HG03460 (cell line): ENCODE measurements around the gene GPR52.
"Not testable (repeated sequence)": the region's sequence is repeated elsewhere in the genome, so short reads cannot be mapped to it uniquely, and the experiment has no call there.

Experiments
- ATAC-seq: cut with Tn5 transposase; IDR thresholded peaks from one replicate; pipeline ENCODE4 v1.9.1; 2021; ENCODE audit not compliant: unreplicated experiment

Gene GPR52, protein sequence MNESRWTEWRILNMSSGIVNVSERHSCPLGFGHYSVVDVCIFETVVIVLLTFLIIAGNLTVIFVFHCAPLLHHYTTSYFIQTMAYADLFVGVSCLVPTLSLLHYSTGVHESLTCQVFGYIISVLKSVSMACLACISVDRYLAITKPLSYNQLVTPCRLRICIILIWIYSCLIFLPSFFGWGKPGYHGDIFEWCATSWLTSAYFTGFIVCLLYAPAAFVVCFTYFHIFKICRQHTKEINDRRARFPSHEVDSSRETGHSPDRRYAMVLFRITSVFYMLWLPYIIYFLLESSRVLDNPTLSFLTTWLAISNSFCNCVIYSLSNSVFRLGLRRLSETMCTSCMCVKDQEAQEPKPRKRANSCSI

DNA sequence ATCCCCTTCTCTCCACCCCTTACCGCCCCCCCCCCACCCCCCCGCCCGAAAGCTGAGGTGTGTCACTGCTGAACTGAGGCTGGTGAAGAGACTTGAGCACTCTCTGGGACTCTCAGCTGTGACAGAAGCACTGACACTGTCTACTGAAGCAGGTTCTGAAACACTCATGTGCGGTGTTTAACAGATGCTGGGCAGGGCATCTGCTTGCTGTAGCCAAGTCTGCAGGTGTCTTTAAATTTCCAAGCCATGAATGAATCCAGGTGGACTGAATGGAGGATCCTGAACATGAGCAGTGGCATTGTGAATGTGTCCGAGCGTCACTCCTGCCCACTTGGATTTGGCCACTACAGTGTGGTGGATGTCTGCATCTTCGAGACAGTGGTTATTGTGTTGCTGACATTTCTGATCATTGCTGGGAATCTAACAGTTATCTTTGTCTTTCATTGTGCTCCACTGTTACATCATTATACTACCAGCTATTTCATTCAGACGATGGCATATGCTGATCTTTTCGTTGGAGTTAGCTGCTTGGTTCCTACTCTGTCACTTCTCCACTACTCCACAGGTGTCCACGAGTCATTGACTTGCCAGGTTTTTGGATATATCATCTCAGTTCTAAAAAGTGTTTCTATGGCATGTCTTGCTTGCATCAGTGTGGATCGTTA, at the start of gene GPR52:
TSS of gene GPR52 (plus strand) at position 99 of the 665 bp plus-strand sequence. CDS start at position 247, 148 bp downstream.
- ATAC-seq, result no peak

DNA sequence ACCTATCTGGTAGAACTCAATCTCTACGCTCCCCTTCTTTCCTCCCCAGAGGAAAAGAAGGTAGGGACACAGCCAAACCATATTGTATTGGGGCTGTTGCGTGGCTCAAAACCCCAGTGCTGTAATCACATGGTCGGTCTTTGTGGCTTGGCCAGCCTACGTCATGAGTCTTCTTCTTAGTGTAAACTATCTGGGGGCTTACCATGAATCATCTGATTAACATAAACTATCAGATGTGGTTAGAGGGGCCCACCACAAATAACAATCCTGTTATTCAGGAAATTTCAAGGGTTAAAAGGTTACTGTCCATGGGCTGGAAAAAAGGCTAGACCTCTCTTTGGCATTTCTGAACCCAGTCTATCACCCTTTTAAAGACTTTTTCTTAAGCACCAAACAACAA, 49.5 kb upstream of the GPR52 start:
- ATAC-seq, result no peak

DNA sequence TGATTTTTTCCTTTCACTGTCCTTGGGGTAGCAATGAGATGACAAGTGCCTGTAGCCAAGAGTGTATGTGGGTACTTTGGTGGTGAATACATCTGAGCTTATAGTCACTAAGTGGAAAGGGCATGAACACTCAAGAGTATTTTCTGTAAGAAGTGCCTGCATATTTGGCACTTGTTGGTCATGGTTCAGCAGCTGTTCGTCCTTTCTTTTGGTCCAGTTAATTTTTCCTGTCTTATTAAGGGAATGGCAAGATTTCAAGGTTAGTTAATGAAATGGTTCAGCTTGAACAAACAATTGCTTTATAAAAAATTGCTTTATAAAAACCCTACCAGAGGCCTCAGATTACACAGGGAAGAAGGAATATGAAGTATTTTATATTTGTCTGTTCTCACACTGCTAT, 48.6 kb upstream of the GPR52 start:
- no peak for ATAC-seq

DNA sequence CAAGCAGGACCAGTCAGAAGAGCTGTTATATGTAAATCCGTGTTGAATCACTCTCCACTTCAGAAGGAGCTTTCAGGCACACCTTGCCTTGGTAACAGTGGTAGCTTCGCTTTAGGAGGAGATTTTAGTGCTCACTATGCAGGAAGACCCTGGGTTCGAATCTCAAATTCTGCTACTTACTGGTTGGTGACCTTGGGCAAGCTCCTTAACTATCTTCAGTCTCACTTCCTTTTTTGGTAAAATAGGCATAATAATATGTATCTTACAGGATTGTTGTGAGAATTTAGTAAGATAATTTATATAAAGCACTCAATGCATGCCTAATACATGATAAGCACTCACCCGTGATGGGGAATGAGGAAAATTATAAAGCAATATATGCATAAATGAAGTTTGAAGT, 46.7 kb upstream of the GPR52 start:
- no peak for ATAC-seq

DNA sequence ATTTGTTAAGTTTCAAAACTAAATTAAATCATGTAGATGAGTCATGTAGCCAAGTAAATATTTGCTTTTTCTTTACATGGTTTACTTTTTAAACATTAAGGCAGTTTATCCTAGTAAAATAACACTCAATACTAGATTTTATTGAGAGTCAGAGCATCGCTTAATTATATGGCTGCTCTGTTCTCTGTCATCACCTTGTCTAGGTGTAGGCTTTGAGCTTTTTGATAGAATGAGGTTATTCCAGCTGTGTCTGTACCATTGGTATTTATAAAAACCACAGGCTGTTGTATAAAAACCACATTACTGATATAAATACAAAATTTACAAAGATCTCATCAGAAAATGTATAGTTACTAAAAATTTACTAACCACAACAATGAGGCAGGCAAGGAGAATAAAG, 42.5 kb upstream of the GPR52 start:
- ATAC-seq, result no peak

DNA sequence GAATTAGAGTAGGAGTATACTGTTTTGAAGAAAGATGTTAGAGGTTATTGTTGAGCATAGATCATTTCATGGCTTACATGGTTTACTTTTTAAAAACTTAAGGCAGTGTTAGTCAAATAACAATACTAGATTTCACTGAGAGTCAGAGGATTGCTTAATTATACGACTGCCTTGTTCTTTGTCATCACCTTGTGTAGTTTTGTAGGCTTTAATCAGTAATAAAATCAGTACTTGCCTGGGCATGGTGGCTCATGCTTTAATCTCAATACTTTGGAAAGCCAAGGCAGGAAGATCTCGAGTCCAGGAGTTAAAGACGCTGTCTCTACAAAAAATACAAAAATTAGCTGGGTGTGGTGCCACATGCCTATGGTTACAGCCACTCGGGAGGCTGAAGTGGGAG, 41.3 kb upstream of the GPR52 start:
- no peak for ATAC-seq

DNA sequence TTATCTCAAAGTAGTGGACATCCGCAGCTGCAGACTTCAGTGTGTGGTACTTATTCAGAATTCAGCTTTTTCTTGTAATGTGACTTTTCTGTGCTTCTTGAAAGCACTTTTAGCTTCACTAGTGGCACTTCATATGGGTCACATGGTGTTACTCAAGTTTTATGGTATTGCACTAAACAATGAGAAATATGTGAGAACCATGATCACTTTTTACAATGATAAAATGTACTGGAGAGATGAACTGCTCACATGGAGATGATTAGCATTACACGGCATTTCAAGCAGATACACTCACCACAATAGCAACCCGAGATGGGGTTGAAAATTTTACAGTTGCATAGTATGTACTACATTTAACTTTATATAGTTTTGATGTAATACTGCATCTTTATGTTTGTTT, 40.1 kb upstream of the GPR52 start:
- ATAC-seq, result no peak

DNA sequence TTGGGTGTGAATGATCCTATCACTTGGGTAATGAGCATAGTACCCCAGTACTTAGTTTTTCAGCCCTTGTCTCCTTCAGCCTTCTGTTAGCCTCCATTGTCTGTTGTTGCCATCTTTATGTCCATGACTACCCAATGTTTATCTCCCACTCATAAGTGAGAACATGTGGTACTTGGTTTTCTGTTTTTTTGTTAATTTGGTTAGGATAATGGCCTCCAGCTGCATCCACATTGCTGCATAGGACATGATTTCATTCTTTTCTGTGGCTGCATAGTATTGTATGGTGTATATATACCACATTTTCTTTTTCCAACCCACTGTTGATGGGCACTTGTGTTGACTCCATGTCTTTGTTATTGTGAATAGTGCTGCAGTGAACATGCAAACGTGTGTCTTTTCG, 39.6 kb upstream of the GPR52 start:
- no peak for ATAC-seq

DNA sequence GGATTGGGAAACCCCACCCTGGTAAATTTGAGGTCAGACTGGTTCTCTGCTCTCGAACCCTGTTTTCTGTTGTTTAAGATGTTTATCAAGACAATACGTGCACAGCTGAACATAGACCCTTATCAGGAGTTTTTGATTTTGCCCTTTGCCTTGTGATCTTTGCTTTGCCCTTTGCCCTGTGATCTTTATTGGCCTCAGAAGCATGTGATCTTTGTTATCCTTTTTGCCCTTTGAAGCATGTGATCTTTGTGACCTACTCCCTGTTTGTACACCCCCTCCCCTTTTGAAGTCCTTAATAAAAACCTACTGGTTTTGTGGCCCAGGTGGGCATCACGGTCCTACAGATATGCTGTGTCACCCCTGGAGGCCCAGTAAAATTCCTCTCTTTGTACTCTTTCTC, 38.0 kb upstream of the GPR52 start:
- not testable (repeated sequence) for ATAC-seq

DNA sequence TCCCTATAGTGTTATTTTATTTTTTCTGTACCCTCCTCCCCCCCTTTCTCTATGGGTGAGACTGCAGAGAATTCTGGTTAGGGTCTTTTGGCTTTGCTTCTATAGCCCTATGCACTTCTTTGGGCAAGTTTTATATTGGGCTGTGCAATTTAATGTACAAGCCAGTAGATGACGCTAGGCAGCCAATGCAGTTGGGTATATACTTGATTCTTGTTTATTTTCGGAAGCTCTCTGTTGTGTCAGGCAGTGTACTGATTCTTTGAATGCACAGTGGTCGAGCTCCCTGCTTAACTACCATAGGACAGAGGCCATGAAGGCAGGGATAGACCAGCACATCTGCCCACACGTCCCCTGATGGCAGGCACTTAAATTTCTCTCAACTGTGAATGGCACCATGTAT, 34.1 kb upstream of the GPR52 start:
- no peak for ATAC-seq

DNA sequence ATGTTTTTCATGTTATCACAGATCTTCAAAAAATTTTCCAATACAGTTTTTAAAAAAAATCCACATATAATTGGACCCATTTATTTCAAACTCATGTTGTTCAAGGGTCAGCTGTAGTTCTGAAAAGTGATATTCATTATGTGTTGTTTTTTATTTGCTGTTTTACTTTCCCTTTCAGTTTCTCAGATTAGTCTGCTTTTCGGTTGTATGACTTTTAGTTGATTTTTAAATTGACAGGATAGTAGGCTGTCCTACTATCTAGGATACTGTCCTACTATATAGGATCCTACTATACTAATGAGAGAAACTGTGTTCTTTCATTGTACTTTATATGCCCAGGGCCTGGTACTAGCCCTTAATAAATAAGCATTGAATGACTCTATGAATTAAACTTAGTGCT, 33.6 kb upstream of the GPR52 start:
- no peak for ATAC-seq

DNA sequence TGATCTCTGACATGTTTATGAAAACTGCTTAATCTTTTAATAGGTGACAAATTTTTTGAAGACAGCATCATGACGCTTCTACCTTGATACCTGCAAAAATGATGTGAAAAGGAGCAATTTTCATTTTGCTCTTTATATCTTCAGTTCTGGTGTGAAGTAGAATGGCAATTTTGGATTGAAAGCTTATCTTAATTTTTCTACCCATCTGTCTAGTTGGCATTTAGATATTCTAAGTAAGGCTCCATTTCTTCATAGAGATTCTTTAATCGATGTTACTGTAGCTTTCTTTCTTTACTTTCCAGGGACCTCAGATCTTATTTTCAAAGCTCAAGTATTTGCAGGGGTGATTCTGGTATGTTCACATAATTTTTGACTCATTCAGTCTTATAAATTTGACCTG, 32.3 kb upstream of the GPR52 start:
- ATAC-seq, result no peak

DNA sequence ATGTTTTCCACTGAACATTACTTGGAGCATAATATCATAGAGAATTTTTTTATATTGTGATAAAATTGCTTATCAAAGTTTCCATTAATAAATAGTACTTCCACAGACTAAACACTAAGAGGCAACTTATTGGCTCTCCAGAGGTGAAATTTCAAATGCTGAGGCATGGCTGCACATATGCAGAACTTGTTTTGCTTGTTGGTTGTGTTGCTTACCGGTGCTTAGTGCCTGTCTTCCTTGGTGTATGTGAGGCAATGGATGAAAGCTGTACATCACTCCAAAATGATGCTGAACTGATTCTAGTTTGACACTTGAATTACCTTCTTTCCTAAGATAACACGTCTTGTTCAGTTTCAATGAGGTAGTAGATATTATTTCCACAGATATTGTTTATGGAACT, 29.8 kb upstream of the GPR52 start:
- no peak for ATAC-seq

DNA sequence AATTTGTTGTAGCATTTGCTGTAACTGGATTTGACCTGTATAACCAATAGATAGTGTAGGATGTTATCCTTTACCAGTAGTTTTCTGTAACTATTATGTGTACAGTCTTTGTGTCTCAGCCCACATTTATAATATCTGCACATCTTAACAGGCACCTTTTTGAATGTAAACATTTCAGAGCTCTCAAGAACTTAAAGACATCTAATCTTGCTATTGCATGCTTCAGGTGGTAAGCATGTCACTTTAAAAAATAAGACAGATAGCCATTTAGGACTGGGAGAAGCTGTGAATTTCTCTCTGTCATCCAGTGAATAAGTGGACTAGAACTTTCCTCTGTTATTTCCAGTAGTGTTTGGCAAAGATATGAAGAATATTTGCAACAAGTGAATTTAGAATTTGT, 22.6 kb upstream of the GPR52 start:
- ATAC-seq, result no peak

DNA sequence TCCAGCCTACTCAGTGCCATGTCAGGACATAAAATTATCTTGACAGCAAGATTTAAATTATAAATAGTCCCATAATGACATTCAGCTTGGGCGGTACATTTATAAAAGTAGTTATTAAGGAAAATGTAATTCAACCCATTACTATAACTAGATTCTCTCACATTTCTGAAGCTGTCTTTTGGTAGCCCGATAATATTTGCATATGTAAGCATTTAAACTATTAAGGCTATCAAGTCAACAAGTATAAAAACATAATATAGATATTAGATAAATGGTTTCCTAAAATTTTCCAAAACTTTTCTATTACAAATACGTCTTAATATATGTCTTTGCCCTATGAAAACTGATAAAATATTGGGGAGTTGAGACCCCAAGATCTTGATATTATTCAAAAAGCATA, 21.6 kb upstream of the GPR52 start:
- no peak for ATAC-seq

DNA sequence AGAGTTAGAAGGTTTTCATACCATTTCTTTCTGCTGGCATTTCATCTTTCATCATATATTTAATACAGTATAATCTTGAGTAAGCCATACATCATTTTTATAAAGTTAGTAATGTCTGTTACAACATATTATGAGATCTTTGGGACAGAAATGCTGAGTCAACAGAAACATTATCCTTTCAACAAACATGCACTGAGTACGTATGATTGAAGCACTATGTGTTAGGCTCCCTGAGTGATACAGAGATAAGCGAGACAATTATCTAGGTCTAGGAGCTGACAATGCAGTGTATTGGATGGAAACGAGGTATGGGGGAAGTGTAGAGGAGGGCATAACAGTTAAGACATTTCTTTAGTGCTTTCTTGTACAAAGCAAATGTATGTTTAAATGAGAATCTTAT, 19.7 kb upstream of the GPR52 start:
- ATAC-seq, result no peak

DNA sequence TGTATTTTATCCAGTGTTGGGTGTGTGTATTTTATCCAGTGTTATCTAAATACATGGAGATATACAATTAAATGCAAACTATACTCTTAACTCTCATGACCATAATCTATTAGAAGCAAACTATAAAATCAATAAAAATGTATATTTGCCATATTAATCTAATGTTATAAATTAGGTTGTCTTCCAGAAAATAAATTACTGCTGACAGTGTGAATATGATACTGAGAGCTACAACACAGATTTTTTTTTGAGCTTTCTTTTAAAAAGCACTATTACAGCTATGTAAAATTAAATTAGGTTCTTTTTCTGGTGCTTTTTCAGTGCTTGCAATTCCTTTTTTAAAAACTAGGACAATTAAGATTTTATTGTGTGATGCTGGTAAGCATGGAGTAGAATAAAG, 19.0 kb upstream of the GPR52 start:
- ATAC-seq, result no peak

DNA sequence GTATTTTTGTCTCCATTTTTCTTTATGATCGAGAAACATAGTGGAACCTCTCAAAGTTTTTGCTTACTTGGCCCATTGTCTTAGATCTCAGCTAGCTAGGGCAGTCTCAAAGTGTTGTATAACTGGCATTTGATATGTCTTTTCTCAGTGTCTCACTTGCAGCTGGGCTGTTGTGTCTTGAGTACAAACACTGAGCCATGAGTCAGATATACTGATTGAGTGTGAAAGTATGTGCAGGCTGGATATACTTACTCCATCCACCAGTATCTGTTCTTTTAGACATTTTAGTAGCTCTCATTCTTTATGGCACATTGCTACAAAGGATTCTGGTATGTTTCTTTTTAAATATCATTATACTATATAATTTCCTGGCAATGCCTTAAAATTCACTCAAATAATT, 14.3 kb upstream of the GPR52 start:
- no peak for ATAC-seq

DNA sequence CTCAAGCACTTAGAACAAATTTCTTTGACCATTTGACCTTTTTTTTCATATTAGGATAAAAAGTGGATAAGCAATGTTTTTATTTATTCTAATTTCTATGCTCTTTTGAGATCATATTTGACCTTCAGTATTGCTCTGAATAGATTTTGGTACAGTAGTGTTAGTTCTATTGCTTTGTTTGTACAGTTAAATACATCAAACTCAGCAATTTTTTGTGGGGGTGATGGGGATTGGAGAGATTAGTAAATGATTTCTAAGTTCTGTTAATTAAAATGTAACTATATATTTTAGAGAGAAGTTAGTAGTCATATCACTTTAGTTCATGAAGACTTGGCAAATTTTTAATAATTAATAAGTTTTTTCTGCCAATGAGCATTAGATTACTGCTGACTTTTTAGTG, 2.4 kb upstream of the GPR52 start:
- ATAC-seq, result no peak

DNA sequence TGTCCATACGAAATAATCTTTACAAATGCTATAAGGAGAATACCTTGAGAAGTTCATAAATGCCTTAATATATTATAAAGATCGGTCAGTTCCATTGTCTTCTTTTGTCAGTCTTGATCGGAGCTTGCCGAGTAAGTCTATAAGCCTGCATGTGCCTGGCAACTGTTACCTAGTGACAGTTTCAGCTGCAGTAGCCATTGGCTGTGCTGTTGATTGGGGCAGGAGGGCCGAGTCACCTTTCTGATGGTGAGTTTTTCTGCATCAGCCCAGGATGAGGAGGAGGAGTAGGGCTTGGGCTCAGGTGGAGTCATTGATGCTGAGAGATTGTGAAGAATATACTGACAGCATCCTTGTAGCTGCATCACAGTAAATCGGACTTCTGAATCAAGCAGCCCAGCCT, 1.9 kb upstream of the GPR52 start:
- ATAC-seq, result no peak

DNA sequence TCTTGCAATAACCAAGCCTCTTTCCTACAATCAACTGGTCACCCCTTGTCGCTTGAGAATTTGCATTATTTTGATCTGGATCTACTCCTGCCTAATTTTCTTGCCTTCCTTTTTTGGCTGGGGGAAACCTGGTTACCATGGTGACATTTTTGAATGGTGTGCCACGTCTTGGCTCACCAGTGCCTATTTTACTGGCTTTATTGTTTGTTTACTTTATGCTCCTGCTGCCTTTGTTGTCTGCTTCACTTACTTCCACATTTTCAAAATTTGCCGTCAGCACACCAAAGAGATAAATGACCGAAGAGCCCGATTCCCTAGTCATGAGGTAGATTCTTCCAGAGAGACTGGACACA, 743 bp downstream of the GPR52 start:
- no peak for ATAC-seq

DNA sequence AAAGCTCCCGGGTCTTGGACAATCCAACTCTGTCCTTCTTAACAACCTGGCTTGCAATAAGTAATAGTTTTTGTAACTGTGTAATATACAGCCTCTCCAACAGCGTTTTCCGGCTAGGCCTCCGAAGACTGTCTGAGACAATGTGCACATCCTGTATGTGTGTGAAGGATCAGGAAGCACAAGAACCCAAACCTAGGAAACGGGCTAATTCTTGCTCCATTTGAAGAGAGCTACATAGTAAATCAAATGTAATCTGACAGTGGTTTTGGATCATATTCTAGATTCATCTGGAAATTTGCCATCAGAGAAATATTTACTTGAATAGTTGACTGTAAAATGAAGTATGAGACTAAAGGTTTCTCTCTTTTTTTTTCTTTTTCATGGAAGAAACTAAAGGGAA, 1.2 kb downstream of the GPR52 start:
- no peak for ATAC-seq

DNA sequence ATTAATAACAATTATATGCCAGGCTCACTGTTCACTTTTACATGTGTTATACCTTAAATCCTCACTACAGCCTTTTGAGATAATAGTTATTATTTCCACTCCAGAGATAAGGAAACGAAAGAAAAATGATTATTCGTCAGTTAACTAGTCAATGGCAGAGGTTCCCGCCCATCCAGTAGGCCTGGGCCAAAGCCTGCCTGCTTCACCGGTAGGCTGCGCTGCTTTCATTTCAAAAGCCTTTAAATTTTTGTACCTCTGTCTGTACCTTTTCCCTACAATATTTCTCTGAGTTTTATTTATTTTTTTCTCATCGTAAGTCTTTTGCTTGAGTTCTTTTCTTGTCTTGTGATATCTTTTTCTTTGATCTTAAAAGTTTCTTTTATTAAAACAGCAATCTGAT, 3.6 kb downstream of the GPR52 start:
- ATAC-seq, result no peak
